ENCODE results near the gene TRIM56.
"Not testable (repeated sequence)": the region's sequence is repeated elsewhere in the genome, so short reads cannot be mapped to it uniquely, and the experiment has no call there.

TRIM56 gene

DNA sequence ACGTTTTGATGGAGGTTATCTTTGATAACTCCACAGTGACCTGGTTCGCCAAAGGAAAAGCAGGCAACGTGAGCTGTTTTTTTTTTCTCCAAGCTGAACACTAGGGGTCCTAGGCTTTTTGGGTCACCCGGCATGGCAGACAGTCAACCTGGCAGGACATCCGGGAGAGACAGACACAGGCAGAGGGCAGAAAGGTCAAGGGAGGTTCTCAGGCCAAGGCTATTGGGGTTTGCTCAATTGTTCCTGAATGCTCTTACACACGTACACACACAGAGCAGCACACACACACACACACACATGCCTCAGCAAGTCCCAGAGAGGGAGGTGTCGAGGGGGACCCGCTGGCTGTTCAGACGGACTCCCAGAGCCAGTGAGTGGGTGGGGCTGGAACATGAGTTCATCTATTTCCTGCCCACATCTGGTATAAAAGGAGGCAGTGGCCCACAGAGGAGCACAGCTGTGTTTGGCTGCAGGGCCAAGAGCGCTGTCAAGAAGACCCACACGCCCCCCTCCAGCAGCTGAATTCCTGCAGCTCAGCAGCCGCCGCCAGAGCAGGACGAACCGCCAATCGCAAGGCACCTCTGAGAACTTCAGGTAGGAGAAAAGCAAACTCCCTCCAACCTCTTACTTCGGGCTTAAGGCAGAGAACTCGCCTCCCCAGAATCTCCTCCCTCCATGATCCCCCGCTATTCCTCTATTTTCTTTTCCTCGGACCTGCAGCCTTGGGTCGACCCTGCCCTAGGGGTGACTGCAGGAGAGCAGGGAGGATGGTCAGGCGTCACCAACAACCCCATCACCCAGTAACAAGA lies 41.6 kb downstream of the TRIM56 start, which contains the start of gene SERPINE1:
Gene SERPINE1 (plus strand): TSS at position 454 of the 809 bp plus-strand sequence. CDS start 1,290 bp downstream, outside the sequence.
- TF ChIP-seq POLR2A (IDR thresholded peaks at IDR 0.05; ENCODE audit: low read length) (peak; percentile 95), GATA1 (IDR thresholded peaks at IDR 0.05; ENCODE audit: low read depth, low read length) (no peak)
- peak; percentile 46 to 57 for DNase-seq

- no peak for DNase-seq
- TF ChIP-seq POLR2A (IDR thresholded peaks at IDR 0.05; ENCODE audit: low read length) (no peak), GATA1 (IDR thresholded peaks at IDR 0.05; ENCODE audit: low read depth, low read length) (no peak)
Observed at GRCh38 chr7:101127460-101128039, 42.3 kb downstream of the TRIM56 start.

- DNase-seq = no peak
- peak; percentile 33 for TF ChIP-seq POLR2A (IDR thresholded peaks at IDR 0.05; ENCODE audit: low read length)
- TF ChIP-seq GATA1 (IDR thresholded peaks at IDR 0.05; ENCODE audit: low read depth, low read length) = no peak
Observed at GRCh38 chr7:101128040-101128834, 43.0 kb downstream of the TRIM56 start.

DNA sequence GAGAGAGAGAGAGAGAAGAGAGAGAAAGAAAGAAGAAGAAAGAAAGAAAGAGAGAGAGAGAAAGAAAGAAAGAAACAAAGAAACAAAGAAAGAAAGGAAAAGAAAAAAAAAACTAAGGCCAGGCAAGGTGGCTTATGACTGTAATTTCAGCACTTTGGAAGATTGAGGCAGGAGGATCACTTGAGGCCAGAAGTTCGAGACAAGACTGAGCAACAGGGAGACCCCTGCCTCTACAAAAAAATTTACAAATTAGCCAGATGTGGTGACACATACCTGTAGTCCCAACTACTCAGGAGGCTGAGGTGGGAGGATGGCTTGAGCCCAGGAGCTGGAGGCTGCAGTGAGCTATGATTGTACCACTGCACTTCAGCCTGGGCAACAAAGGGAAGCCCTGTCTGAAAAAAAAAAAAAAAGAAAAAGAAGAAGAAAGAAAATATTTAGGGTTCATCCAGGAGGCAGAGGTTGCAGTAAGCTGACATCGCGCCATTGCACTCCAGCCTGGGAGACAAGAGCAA lies 44.4 kb downstream of the TRIM56 start:
- TF ChIP-seq GATA1 (IDR thresholded peaks at IDR 0.05; ENCODE audit: low read depth, low read length) = no peak
- no peak for TF ChIP-seq POLR2A (IDR thresholded peaks at IDR 0.05; ENCODE audit: low read length)
- DNase-seq = no peak

GRCh38 chr7:101132626-101133600 lies 47.6 kb downstream of the TRIM56 start:
- DNase-seq = not testable (repeated sequence)

DNA sequence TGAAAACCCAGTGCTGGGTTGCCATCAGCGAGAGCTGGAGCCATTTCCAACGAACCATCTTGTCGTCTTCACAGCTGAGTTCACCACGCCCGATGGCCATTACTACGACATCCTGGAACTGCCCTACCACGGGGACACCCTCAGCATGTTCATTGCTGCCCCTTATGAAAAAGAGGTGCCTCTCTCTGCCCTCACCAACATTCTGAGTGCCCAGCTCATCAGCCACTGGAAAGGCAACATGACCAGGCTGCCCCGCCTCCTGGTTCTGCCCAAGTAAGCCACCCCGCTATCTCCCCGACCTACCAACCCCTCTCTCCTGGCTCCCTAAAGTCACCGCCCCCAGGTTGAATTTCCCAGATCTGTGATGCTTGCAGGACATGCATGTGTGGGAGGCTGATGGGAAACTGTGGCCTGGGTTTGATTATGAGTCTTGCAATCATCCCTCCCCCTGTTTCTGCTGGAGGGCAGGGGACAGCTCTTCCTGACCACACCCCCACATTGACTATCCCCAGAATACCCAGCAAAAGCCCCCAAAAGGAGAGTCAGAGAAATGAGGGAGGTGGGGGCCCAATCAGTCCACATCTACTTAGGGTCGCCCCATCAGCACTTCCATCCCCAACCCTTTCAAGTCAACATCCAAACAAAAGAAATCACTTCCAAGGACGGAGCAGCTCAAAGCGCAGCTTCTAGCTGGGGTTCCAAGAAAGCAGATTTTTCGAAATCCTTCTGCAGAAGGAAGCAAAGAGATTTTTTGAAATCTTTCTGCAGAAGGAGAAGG lies 48.5 kb downstream of the TRIM56 start:
- peak; percentile 52 for TF ChIP-seq POLR2A (IDR thresholded peaks at IDR 0.05; ENCODE audit: low read length)
- no peak for TF ChIP-seq GATA1 (IDR thresholded peaks at IDR 0.05; ENCODE audit: low read depth, low read length)
- no peak for DNase-seq

DNA sequence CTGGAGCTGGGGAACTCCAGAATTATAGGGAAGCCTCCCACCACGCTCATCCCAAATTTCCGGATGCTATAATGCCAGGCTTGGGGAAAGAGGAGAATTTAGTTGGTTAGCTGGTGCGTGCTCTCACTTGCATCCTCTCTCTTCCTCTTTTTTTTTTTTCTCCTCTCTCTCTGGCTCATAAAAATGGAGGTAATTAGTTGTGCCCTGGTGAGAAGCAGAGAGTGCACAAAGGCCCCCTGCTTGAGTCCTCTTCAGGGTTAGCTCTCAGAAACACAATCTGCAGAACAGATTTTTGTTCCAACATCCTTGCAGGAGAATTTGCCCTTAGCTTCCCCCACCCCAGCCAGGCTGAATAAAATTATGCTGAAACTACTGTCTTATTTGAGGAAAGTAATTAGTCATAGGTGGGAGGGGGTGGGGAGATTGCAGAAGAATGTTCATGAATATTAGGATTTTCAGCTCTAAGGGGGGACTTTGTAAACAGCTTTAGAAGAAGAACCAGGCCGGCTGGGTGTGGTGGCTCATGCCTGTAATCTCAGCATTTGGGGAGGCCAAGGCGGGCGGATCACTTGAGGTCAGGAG lies 49.2 kb downstream of the TRIM56 start:
- TF ChIP-seq POLR2A (IDR thresholded peaks at IDR 0.05; ENCODE audit: low read length) (no peak), GATA1 (IDR thresholded peaks at IDR 0.05; ENCODE audit: low read depth, low read length) (no peak)
- no peak for DNase-seq

DNA sequence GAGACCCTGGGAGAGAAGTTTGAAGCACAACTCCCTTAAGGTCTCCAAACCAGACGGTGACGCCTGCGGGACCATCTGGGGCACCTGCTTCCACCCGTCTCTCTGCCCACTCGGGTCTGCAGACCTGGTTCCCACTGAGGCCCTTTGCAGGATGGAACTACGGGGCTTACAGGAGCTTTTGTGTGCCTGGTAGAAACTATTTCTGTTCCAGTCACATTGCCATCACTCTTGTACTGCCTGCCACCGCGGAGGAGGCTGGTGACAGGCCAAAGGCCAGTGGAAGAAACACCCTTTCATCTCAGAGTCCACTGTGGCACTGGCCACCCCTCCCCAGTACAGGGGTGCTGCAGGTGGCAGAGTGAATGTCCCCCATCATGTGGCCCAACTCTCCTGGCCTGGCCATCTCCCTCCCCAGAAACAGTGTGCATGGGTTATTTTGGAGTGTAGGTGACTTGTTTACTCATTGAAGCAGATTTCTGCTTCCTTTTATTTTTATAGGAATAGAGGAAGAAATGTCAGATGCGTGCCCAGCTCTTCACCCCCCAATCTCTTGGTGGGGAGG lies 52.5 kb downstream of the TRIM56 start:
- TF ChIP-seq GATA1 (IDR thresholded peaks at IDR 0.05; ENCODE audit: low read depth, low read length) (no peak), POLR2A (IDR thresholded peaks at IDR 0.05; ENCODE audit: low read length) (no peak)
- no peak for DNase-seq

GRCh38 chr7:101138213-101138870 lies 53.1 kb downstream of the TRIM56 start:
- DNase-seq = peak; percentile 83 to 92
- no peak for TF ChIP-seq GATA1 (IDR thresholded peaks at IDR 0.05; ENCODE audit: low read depth, low read length)
- TF ChIP-seq POLR2A (IDR thresholded peaks at IDR 0.05; ENCODE audit: low read length) = peak; percentile 55

DNA sequence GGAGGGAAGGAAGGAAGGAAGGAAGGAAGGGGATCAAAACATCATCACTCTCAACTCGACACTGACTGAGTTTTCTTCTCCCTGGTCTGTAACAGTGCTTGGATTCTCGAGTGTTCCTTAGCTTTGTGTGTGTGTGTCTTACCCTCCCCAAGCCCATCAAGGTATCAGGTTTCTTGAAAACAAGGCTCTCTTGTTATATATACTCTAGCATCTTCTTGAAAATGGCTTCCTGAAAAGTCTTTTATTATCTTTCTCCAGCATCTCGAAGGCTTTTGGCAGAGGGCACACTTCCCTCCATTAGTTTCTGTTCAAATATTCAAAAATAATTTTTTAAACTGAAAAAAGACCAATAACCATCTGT lies 55.0 kb downstream of the TRIM56 start:
- no peak for DNase-seq
- no peak for TF ChIP-seq GATA1 (IDR thresholded peaks at IDR 0.05; ENCODE audit: low read depth, low read length)
- TF ChIP-seq POLR2A (IDR thresholded peaks at IDR 0.05; ENCODE audit: low read length) = no peak

- DNase-seq = no peak
Observed at GRCh38 chr7:101140746-101141382, 55.6 kb downstream of the TRIM56 start.

More at GRCh38 chr7:101140746-101141382, 55.6 kb downstream of the TRIM56 start:
- no peak for TF ChIP-seq GATA1 (IDR thresholded peaks at IDR 0.05; ENCODE audit: low read depth, low read length)
- no peak for TF ChIP-seq POLR2A (IDR thresholded peaks at IDR 0.05; ENCODE audit: low read length)

All from erythroblast (primary cell).